Gastrocnemius medialis (tissue), 4 donors: ENCODE data around the gene NDRG3.

Experiments
- CTCF ChIP-seq, 5 experiments: fragments of 450-650 bp in 3 of 5; fragments of 200-600 bp in 2 of 5; sonication (generic) in 2 of 5; IDR thresholded peaks in 4 of 5; conservative IDR thresholded peaks in 1 of 5; 1 replicate in 4 of 5; 2 replicates in 1 of 5; pipeline ENCODE4 v1.5.1; 2016 to 2019; ENCODE audit warnings: antibody characterized with exemption in 5 of 5, mild to moderate bottlenecking in 3 of 5, moderate library complexity in 3 of 5
- POLR2A ChIP-seq, 2 donors: fragments of 450-650 bp; IDR thresholded peaks; one replicate each; pipeline ENCODE4 v1.6.1; 2017; ENCODE audit warnings: antibody characterized with exemption in 2 of 2, mild to moderate bottlenecking in 2 of 2, moderate library complexity in 2 of 2

DNA sequence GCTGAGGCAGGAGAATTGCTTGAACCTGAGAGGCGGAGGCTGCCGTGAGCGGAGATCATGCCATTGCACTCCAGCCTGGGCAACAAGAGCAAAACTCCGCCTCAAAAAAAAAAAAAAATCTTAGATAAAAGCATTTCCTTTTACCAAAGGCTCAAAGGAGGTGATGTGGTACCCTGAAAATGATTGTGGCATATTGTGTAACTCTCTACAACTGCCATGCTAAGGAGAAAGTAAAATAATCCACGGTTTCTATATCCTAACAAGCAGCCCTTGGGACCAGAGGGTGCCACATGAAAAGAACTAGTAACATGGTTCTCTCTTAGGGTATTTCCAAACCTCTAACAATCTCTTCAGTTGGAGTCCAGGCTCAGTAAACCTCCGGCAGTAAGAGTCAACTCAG, 61.1 kb downstream of the NDRG3 start:
- TF ChIP-seq CTCF (IDR thresholded peaks at IDR 0.05 in 4 of 5, conservative IDR thresholded peaks at IDR 0.05 in 1 of 5), result no peak
- no peak for TF ChIP-seq POLR2A (IDR thresholded peaks at IDR 0.05)
